ENCODE data around the gene APOL6.
A peak's percentile ranks its signal among the peaks of the same experiment; 100 is the strongest.
"Not testable (repeated sequence)": the region's sequence is repeated elsewhere in the genome, so short reads cannot be mapped to it uniquely, and the experiment has no call there.

APOL6 gene

GRCh38 chr22:35617137-35617755 lies 31.0 kb upstream of the APOL6 start, which contains the start of gene MB:
Gene MB, minus strand, starts transcription at chr22:35617329. Its CDS starts 72 bp downstream, at chr22:35617257.
- DNase-seq (ENCODE audit: low read depth in 2 of 2, low spot score in 1 of 2): no peak

- DNase-seq (ENCODE audit: low read depth in 2 of 2, low spot score in 1 of 2): no peak
Observed at GRCh38 chr22:35618427-35619223, 29.6 kb upstream of the APOL6 start.

GRCh38 chr22:35619336-35620094 lies 28.7 kb upstream of the APOL6 start:
- no peak for DNase-seq (ENCODE audit: low read depth in 2 of 2, low spot score in 1 of 2)

GRCh38 chr22:35620624-35621251 lies 27.5 kb upstream of the APOL6 start:
- no peak for DNase-seq (ENCODE audit: low read depth in 2 of 2, low spot score in 1 of 2)

- DNase-seq (ENCODE audit: low read depth in 2 of 2, low spot score in 1 of 2): no peak
Observed at GRCh38 chr22:35621451-35621850, 26.8 kb upstream of the APOL6 start.

- DNase-seq (ENCODE audit: low read depth in 2 of 2, low spot score in 1 of 2): no peak
Observed at GRCh38 chr22:35622191-35622913, 25.9 kb upstream of the APOL6 start.

- not testable (repeated sequence) for DNase-seq (ENCODE audit: low read depth in 2 of 2, low spot score in 1 of 2)
Observed at GRCh38 chr22:35623885-35624284, 24.4 kb upstream of the APOL6 start.

- no peak for DNase-seq (ENCODE audit: low read depth in 2 of 2, low spot score in 1 of 2)
Observed at GRCh38 chr22:35624547-35624946, 23.7 kb upstream of the APOL6 start.

- DNase-seq (ENCODE audit: low read depth in 2 of 2, low spot score in 1 of 2): no peak
Observed at GRCh38 chr22:35625763-35626432, 22.3 kb upstream of the APOL6 start.

GRCh38 chr22:35627267-35628041 lies 20.8 kb upstream of the APOL6 start:
- DNase-seq (ENCODE audit: low read depth in 2 of 2, low spot score in 1 of 2): peak in 1 of 2 donors; percentile 40

GRCh38 chr22:35628732-35629131 lies 19.5 kb upstream of the APOL6 start:
- DNase-seq (ENCODE audit: low read depth in 2 of 2, low spot score in 1 of 2): no peak

GRCh38 chr22:35629406-35630216 lies 18.6 kb upstream of the APOL6 start:
- peak in 1 of 2 donors; percentile 52 for DNase-seq (ENCODE audit: low read depth in 2 of 2, low spot score in 1 of 2)

- DNase-seq (ENCODE audit: low read depth in 2 of 2, low spot score in 1 of 2): no peak
Observed at GRCh38 chr22:35630387-35630793, 17.9 kb upstream of the APOL6 start.

GRCh38 chr22:35630891-35631290 lies 17.4 kb upstream of the APOL6 start:
- DNase-seq (ENCODE audit: low read depth in 2 of 2, low spot score in 1 of 2): no peak

GRCh38 chr22:35631597-35631996 lies 16.6 kb upstream of the APOL6 start:
- DNase-seq (ENCODE audit: low read depth in 2 of 2, low spot score in 1 of 2): no peak

- no peak for DNase-seq (ENCODE audit: low read depth in 2 of 2, low spot score in 1 of 2)
Observed at GRCh38 chr22:35632935-35633334, 15.3 kb upstream of the APOL6 start.

GRCh38 chr22:35633520-35633919 lies 14.7 kb upstream of the APOL6 start:
- no peak for DNase-seq (ENCODE audit: low read depth in 2 of 2, low spot score in 1 of 2)

- no peak for DNase-seq (ENCODE audit: low read depth in 2 of 2, low spot score in 1 of 2)
Observed at GRCh38 chr22:35634015-35634414, 14.2 kb upstream of the APOL6 start.
